Measurements from ENCODE around the gene FNDC10.

DNA sequence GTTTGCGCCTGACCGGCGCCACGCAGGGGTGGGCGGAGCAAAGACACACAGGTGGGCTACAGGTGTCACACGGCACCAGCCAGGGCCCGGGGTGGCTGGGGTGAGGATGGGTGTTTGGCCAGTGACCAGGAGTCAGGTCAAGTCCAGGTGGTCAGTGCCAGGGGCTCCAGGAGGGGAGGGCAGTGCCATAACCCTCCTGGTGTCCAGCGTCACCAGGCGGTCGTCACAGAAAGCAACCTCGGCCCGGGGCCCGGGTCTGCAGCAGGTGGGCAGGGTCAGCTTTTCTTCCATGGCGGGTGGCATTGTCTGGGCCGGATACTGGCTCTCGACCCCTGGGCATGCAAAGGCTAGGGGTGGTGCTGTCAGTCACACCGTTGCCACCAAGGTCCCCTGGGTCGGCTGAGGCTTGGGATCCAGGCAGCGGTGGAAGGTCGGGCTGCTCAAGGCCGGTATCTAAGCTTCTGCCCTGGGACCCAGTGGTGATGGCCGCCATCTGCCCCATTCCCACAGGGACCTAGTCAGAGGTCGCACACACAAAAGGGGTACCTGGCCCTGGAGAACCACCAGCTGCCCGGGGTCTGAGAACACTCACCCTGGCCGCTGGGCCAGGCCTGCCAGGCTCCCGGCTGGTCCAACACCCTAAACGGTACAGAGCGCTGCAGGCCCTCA is 1.8 kb downstream of the FNDC10 start:
- TF ChIP-seq CTCF (IDR thresholded peaks at IDR 0.05) (no peak), EP300 (IDR thresholded peaks at IDR 0.05; ENCODE audit: low read depth) (no peak)
